Osteoblast (primary cell): Measurements from ENCODE around the gene ELAPOR1. TPM values are rescaled to one million over a fixed set of nuclear protein-coding genes. Genes with fewer than 3 reads are reported as not detected.

Experiments
- DNase-seq: peaks from one replicate; pipeline ENCODE4 v3.0.0; 2011; ENCODE audit warnings: low spot score, mixed read lengths; ENCODE audit not compliant: insufficient read length; ENCODE audit errors: missing footprints
- H2AFZ ChIP-seq: 2 replicates; pipeline ENCODE4 v1.6.0; 2011; ENCODE audit warnings: mild to moderate bottlenecking, low read length
- H3K27ac ChIP-seq: 2 replicates; pipeline ENCODE4 v1.5.1; 2011; ENCODE audit warnings: mild to moderate bottlenecking, low read depth, low read length, moderate library complexity
- H3K27me3 ChIP-seq: 2 replicates; pipeline ENCODE4 v1.6.0; 2012; ENCODE audit warnings: mild to moderate bottlenecking, control low read depth, inconsistent platforms, low read length, moderate library complexity; ENCODE audit not compliant: insufficient read depth
- H3K36me3 ChIP-seq: 2 replicates; pipeline ENCODE4 v1.5.1; 2011; ENCODE audit warnings: mild to moderate bottlenecking, low read length, control low read depth, moderate library complexity; ENCODE audit not compliant: insufficient read depth
- H3K4me1 ChIP-seq: 2 replicates; pipeline ENCODE4 v1.5.1; 2011; ENCODE audit warnings: mild to moderate bottlenecking, low read length, control low read depth, moderate library complexity; ENCODE audit not compliant: insufficient read depth
- H3K4me2 ChIP-seq: 2 replicates; pipeline ENCODE4 v1.6.0; 2011; ENCODE audit warnings: mild to moderate bottlenecking, low read length; ENCODE audit not compliant: insufficient read depth
- H3K4me3 ChIP-seq: fragments of 200-600 bp; sonication (generic); 3 replicates; pipeline ENCODE4 v1.5.1; 2012; ENCODE audit warnings: mild to moderate bottlenecking, low read length, inconsistent platforms; ENCODE audit not compliant: insufficient read depth
- H3K79me2 ChIP-seq: 2 replicates; pipeline ENCODE4 v1.6.0; 2012; ENCODE audit warnings: mild to moderate bottlenecking, low read length, control low read depth, inconsistent platforms; ENCODE audit not compliant: insufficient read depth
- H3K9me3 ChIP-seq: 2 replicates; pipeline ENCODE4 v1.5.1; 2011; ENCODE audit warnings: low read depth, low read length, control low read depth
- H4K20me1 ChIP-seq: 2 replicates; pipeline ENCODE4 v1.6.0; 2012; ENCODE audit warnings: mild to moderate bottlenecking, low read length, control low read depth; ENCODE audit not compliant: insufficient read depth
- total RNA-seq: library from RNA; depleted of rRNA; stranded (reverse); fragments of >200 nt; gene quantifications from 2 replicates; pipeline ENCODE4 v1.2.3, GENCODE V29; 2012
- TF ChIP-seq, protein P1 (sequence below): IDR thresholded peaks from 2 replicates; pipeline ENCODE4 v1.5.1; 2011; ENCODE audit warnings: mild to moderate bottlenecking, low read depth, low read length, moderate library complexity; ENCODE audit errors: extremely low read depth

Gene ELAPOR1
- total RNA-seq, 1 donor: 0.36 TPM

- peak overlapping the region; percentile 17 for H2AFZ ChIP-seq
- H3K4me2 ChIP-seq: peak overlapping the region; percentile 84
- DNase-seq: peak; percentile 90
These were observed 24.5 kb upstream of the ELAPOR1 start for GRCh38 chr1:109089242-109090015.

GRCh38 chr1:109090196-109091077 lies 23.5 kb upstream of the ELAPOR1 start, which contains the start of gene TMEM167B:
TMEM167B (plus strand) TSS chr1:109090764; CDS start chr1:109090873, 109 bp downstream.
- H3K4me2 ChIP-seq: peak within 1 kb of the TSS; percentile 84
- no peaks in the 10 kb centered on the region for H3K27me3 ChIP-seq
- peaks cover 17% of the 10 kb centered on the region for H3K4me1 ChIP-seq
- H3K36me3 ChIP-seq: peaks cover 21% of the 10 kb centered on the region
- peak; percentile 95 for DNase-seq
- no peaks in the 10 kb centered on the region for H3K9me3 ChIP-seq
- peak within 1 kb of the TSS; percentile 96 for H3K27ac ChIP-seq
- TF ChIP-seq, protein P1, sequence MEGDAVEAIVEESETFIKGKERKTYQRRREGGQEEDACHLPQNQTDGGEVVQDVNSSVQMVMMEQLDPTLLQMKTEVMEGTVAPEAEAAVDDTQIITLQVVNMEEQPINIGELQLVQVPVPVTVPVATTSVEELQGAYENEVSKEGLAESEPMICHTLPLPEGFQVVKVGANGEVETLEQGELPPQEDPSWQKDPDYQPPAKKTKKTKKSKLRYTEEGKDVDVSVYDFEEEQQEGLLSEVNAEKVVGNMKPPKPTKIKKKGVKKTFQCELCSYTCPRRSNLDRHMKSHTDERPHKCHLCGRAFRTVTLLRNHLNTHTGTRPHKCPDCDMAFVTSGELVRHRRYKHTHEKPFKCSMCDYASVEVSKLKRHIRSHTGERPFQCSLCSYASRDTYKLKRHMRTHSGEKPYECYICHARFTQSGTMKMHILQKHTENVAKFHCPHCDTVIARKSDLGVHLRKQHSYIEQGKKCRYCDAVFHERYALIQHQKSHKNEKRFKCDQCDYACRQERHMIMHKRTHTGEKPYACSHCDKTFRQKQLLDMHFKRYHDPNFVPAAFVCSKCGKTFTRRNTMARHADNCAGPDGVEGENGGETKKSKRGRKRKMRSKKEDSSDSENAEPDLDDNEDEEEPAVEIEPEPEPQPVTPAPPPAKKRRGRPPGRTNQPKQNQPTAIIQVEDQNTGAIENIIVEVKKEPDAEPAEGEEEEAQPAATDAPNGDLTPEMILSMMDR: no peak
- H4K20me1 ChIP-seq: no peaks in the 10 kb centered on the region
- H2AFZ ChIP-seq: peak within 1 kb of the TSS; percentile 97
- H3K79me2 ChIP-seq: peaks cover 41% of the 10 kb centered on the region
- peak within 1 kb of the TSS; percentile 87 for H3K4me3 ChIP-seq

More at GRCh38 chr1:109089242-109090015, 24.5 kb upstream of the ELAPOR1 start:
- Histone ChIP-seq H3K27me3 (no peaks in the 10 kb centered on the region), H3K27ac (no peak overlapping the region), H3K4me1 (peaks cover 17% of the 10 kb centered on the region), H3K9me3 (no peaks in the 10 kb centered on the region), H4K20me1 (no peaks in the 10 kb centered on the region), H3K36me3 (peaks cover 14% of the 10 kb centered on the region), H3K79me2 (peaks cover 32% of the 10 kb centered on the region), H3K4me3 (peak overlapping the region; percentile 87)
- TF ChIP-seq, protein P1: peak; percentile 62

DNA sequence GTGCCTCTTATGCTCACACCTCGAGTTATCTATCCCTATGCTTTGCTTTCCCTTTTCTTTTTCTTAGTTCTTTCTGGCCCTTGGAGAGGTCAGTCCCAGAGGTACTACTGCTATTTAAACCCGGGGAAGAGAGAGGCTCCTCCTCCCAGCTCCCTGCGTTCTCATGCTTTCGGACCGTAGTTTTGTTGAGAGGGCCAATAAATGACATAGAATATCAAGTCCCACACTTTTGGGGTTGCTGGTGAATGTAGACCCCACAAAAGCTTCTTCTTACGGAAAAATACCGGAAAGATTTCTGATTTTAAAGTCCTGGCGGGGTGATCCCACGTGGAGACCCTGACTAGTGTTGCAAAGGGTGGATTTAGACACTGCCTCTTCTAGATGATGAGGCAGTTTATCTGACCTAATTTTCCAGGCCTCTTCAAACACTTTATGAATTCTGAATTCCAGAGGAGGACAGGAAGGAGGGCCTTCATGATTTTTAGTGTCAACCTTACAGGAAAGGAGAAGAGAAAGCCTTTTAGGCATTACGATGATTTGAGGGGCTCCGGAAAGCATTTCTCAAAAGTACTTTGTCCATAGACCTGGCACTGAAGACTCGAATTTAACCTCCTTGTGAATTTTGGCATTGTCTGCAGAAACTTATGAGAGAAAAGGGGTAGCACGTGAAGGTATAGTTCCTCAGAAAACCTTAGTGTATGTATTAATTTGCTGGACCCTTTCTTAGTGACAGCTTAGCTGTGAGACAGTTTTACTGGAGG lies 22.7 kb upstream of the ELAPOR1 start:
- Histone ChIP-seq H2AFZ (peak overlapping the region; percentile 97), H3K4me3 (peak overlapping the region; percentile 87), H3K79me2 (peaks cover 48% of the 10 kb centered on the region), H4K20me1 (no peaks in the 10 kb centered on the region), H3K36me3 (peaks cover 21% of the 10 kb centered on the region), H3K4me1 (peaks cover 17% of the 10 kb centered on the region), H3K9me3 (no peaks in the 10 kb centered on the region), H3K27ac (peak overlapping the region; percentile 96), H3K4me2 (peak overlapping the region; percentile 84), H3K27me3 (no peaks in the 10 kb centered on the region)
- DNase-seq: peak; percentile 79
- TF ChIP-seq, protein P1: no peak
